Retinal pigment epithelial cell (primary cell): ENCODE measurements around the gene CBLN1.
A peak's percentile ranks its signal among the peaks of the same experiment; 100 is the strongest.

Experiments used
- DNase-seq: peaks from one replicate; pipeline ENCODE4 v3.0.0-alpha.2; 2010; ENCODE audit warnings: low read depth
- H3K4me3 ChIP-seq: 2 replicates; pipeline ENCODE4 v1.5.1; 2011; ENCODE audit warnings: mild to moderate bottlenecking, low read length, control low read depth, moderate library complexity
- TF ChIP-seq, protein P1 (sequence below): conservative IDR thresholded peaks from 2 replicates; pipeline ENCODE4 v1.5.1; 2011; ENCODE audit warnings: low read depth, low read length, control low read depth, inconsistent platforms

Gene CBLN1

DNA sequence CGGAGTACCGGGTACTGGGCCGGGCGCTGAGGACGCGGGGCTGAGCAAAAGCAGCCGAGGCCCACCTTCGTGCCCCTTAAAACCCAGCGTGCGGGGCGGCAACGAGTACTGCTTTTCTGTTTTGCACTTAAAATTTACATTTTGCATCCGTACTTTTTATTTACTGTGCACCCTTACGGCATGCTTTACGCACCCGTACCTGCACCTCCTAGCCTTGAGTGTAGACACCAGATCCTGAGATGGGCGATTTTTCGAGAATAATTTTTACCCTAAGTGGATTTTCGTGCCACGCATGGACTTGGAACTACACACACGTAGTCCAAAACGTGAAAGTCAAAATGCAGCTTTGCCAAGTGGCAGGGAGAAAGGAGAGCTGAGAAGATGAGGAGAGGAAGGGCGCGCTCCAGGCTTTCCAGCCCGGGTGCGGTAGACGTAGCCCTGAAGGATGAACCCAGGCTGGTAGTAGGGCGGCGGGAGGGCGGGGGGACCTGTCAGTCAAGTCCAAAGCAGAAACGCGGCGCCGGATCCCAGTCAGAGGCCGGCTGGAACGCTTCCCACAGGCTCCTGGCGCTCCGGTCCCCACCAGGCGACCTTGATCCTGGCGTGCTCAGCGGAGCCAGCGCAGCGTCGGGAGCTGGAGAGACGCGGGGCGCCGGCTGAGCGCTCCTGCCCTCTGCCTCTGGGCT lies 1.2 kb upstream of the CBLN1 start:
- DNase-seq = no peak
- H3K4me3 ChIP-seq = no peak overlapping the region
- TF ChIP-seq, protein P1, sequence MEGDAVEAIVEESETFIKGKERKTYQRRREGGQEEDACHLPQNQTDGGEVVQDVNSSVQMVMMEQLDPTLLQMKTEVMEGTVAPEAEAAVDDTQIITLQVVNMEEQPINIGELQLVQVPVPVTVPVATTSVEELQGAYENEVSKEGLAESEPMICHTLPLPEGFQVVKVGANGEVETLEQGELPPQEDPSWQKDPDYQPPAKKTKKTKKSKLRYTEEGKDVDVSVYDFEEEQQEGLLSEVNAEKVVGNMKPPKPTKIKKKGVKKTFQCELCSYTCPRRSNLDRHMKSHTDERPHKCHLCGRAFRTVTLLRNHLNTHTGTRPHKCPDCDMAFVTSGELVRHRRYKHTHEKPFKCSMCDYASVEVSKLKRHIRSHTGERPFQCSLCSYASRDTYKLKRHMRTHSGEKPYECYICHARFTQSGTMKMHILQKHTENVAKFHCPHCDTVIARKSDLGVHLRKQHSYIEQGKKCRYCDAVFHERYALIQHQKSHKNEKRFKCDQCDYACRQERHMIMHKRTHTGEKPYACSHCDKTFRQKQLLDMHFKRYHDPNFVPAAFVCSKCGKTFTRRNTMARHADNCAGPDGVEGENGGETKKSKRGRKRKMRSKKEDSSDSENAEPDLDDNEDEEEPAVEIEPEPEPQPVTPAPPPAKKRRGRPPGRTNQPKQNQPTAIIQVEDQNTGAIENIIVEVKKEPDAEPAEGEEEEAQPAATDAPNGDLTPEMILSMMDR = no peak

DNA sequence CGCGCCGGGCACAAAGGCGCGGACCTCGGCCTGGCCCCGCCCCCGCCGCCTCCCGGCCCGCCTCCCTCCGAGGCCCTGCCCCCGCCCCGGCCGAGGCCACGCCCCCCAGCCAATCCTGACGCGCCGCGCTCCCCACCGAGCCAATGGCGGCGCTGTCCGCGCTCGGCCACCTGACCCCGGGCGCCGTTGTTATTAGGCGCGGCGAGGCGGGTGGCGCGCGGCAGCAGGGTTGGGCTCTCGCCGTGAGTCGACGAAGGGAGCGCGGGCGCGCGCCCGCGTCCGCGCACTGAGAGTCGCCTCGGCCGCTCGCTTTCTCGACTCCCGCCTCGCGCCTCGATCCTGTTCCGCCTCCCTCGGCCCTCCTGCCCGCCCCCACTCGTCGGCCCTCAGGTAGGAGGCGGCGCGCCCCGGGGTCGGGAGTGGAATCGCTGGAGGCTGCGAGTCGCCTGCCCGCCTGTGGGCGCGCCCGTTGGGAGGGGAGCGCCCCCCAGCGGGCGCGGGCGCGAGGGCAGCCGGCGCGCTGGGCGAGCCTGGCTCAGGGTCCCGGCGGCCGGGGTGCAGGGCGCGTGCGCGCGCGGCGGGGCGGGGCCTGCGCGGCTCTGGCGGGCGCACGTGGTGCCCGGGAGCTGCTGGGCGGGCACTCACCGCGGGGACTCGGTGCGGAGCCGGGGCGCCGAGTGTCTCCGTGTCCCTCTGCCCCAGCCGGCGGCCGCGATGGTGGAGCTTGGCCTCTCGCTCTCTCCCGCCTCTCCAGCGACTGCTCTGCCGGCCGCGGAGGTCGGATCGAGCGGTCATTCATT lies 405 bp upstream of the CBLN1 start:
- peak; percentile 13 for DNase-seq
- no peak overlapping the region for H3K4me3 ChIP-seq
- TF ChIP-seq, protein P1 = no peak

DNA sequence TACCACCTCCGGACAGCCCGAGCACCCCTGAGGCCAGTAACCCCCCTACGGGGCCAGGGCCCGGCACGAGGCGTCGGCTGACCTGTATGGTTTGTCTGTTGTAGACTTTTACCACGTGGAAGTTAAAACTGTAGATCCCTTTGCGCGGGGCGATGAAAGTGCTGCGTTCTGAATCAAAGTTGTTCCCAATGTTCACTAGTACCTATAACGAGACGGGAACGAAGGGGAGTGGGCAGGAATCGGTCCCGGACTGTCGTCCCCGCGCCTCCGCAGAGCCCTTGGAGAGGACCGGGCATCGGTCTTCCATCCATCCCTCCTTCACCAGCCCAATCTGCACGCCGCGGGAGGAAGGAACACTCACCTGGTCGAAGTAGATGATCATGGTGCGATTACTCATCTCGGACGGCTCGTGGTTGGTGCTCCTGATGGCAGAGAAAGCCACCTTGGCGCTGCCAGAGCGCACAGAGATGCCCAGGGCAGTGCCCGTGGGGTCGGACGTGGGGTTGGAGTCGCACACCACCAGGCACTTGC lies 732 bp downstream of the CBLN1 start:
- no peak overlapping the region for H3K4me3 ChIP-seq
- DNase-seq = no peak
- TF ChIP-seq, protein P1 = no peak

DNA sequence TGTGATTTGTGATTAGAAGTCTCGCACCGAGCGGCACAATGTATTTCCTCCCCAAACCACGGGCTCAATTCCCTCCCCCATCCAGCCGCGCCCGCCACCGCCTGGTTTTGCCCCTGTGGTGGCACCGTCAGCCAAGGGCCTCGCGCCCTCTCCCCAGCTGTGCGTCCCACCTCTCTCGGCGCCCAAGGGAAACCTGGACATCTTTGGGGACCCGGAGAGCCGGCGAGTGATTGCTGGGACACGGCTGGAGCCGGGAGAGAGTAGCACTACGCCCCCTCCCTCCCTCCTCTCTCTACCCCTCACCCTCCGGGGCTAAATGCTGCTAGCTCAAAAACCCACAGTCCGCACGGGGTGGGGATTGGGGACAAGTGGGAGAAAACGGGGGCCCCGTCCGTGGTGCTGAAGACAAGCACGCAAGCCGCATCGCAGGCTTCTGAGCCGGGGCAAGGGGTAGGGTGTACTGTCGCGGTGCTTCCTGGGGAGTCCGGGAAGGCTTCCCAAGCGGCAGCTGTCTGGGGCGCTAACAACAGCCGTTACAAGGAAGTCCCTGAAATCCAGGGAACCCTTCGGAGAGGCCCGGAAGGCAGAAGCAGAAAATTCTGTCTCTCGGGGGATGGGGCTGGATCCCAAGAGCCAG lies 1.4 kb downstream of the CBLN1 start:
- TF ChIP-seq, protein P1 = no peak
- H3K4me3 ChIP-seq = no peak overlapping the region
- DNase-seq = no peak

DNA sequence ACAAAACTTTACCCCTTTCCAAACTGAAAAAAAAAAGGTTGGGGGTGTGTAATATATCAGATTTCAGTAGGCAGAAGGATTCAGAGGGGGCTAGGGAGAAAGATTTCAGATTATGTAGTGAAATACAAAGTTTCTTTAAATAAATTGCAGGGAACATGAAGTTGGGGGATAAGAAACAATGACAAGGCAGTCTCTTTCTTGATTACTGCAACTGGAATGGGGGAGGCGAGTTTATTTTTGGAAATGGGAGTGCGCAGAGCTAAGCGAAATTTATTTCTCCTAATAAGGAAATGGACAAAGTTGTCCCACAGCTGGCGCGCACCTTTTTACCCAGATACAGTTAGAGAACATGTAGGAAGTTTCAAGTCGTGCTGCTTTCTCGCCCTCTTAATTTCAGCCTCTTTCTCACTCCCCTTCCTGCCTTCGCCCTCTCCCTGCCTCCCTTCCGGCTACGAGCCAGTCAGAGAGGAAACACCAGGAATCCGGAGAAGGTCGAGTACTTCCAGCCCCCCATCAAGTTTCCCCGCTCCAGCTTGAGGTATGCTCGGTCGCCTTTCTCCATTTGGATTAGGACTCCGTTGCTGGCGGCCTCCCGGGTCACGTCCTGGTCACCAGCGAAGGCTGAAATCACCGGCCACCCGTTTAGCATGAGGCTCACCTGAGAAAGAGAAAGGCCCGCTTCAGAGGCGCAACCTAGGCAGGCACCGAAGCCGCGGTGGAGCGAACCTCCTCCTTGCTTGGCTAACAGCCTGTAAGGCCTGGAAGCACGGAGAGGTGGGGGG lies 2.5 kb downstream of the CBLN1 start:
- TF ChIP-seq, protein P1 = no peak
- DNase-seq = no peak
- H3K4me3 ChIP-seq = no peak overlapping the region

DNA sequence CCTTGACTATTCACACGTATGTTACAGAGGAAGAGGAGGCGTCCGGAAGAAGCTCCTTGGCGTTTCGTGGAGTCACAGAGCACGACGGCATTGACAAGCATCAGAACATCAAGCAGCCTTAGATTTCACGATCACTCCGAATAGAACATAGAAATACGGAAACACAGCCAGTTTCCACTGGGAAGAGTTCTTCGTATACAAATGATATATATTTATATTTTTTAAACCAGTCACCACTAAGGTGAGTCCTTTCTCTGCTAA lies 3.1 kb downstream of the CBLN1 start:
- DNase-seq = no peak
- no peak overlapping the region for H3K4me3 ChIP-seq
- TF ChIP-seq, protein P1 = no peak
